PC-9 (cell line): ENCODE results near the gene PPIB. TPM values are rescaled to one million over a fixed set of nuclear protein-coding genes. Genes with fewer than 3 reads are reported as not detected.

Source experiments
- BruUV-seq: library from RNA; stranded (reverse); fragments of 400-500 nt; replicated peaks from 2 replicates; lab custom pipeline; 2021; lab: Mats Ljungman, UMichigan
- CTCF ChIA-PET: fragments of 300-600 bp; sonication (Branson Sonifier 250); formaldehyde crosslinking; loops from one replicate; lab custom pipeline; 2022; ENCODE audit warnings: antibody characterized with exemption; lab: Charles Lee
- POLR2A ChIA-PET: fragments of 300-600 bp; sonication (Branson Sonifier 250); formaldehyde crosslinking; loops from one replicate; lab custom pipeline; 2022; ENCODE audit warnings: antibody characterized with exemption; ENCODE audit not compliant: unreplicated experiment; lab: Charles Lee
- DNase-seq, 2 experiments: peaks; one replicate each; pipeline versions ENCODE4 v3.0.0 to v3.0.0-alpha.2; 2015 to 2022; ENCODE audit warnings: mixed read lengths in 1 of 2
- H2AFZ ChIP-seq: fragments of 200-600 bp; sonication (generic); 2 replicates; pipeline ENCODE4 v1.8.1; 2017; ENCODE audit warnings: antibody characterized with exemption
- H3F3A ChIP-seq: fragments of 200-600 bp; sonication (generic); 2 replicates; pipeline ENCODE4 v1.8.1; 2017; ENCODE audit warnings: antibody characterized with exemption, mild to moderate bottlenecking, low read depth; ENCODE audit not compliant: insufficient read depth
- H3K27ac ChIP-seq: fragments of 200-600 bp; sonication (generic); 2 replicates; pipeline ENCODE4 v1.6.1; 2016; ENCODE audit warnings: mixed run types
- H3K27me3 ChIP-seq: fragments of 200-600 bp; sonication (generic); 2 replicates; pipeline ENCODE4 v1.6.1; 2016; ENCODE audit warnings: low read depth, mixed run types; ENCODE audit not compliant: insufficient read depth
- H3K36me3 ChIP-seq: fragments of 200-600 bp; sonication (generic); 2 replicates; pipeline ENCODE4 v1.6.1; 2016; ENCODE audit warnings: low read depth, mixed run types
- H3K4me1 ChIP-seq: fragments of 200-600 bp; sonication (generic); replicated peaks from 2 replicates; pipeline ENCODE4 v1.6.1; 2016; ENCODE audit warnings: mixed run types; ENCODE audit not compliant: insufficient read depth
- H3K4me2 ChIP-seq: fragments of 200-600 bp; sonication (generic); 2 replicates; pipeline ENCODE4 v1.6.1; 2017; ENCODE audit warnings: mixed run types
- H3K4me3 ChIP-seq: fragments of 200-600 bp; sonication (generic); 2 replicates; pipeline ENCODE4 v1.6.1; 2016; ENCODE audit warnings: mixed run types
- H3K79me2 ChIP-seq: fragments of 200-600 bp; sonication (generic); 2 replicates; pipeline ENCODE4 v1.6.1; 2017; ENCODE audit warnings: low read depth, mixed run types
- H3K9me2 ChIP-seq: fragments of 200-600 bp; sonication (generic); 2 replicates; pipeline ENCODE4 v1.8.1; 2017; ENCODE audit warnings: mild to moderate bottlenecking; ENCODE audit not compliant: insufficient read depth
- H3K9me3 ChIP-seq: fragments of 200-600 bp; sonication (generic); 2 replicates; pipeline ENCODE4 v1.8.1; 2016; ENCODE audit warnings: low read depth; ENCODE audit not compliant: insufficient read depth
- H4K20me1 ChIP-seq: fragments of 200-600 bp; sonication (generic); 2 replicates; pipeline ENCODE4 v1.8.1; 2017; ENCODE audit not compliant: insufficient read depth
- EZH2 ChIP-seq: fragments of 200-600 bp; sonication (generic); IDR thresholded peaks from 2 replicates; pipeline ENCODE4 v1.8.0; 2017; ENCODE audit warnings: antibody characterized with exemption, low read depth
- intact Hi-C: fragments of 100-400 bp; cut with micrococcal nuclease; formaldehyde crosslinking; loops from one replicate; pipeline ENCODE4 v1.10.0; 2022; ENCODE audit not compliant: unreplicated experiment
- total RNA-seq: library from RNA; stranded (reverse); gene quantifications from 2 replicates; pipeline ENCODE4 v1.2.3, GENCODE V29; 2021
- TF ChIP-seq, protein P1 (sequence below): fragments of 200-600 bp; sonication (generic); conservative IDR thresholded peaks from 2 replicates; pipeline ENCODE4 v1.6.1; 2017; ENCODE audit warnings: mixed run types, antibody characterized with exemption, mild to moderate bottlenecking, moderate library complexity

PPIB gene
- total RNA-seq, 1 experiment from 2014 or later = 345 TPM

DNA sequence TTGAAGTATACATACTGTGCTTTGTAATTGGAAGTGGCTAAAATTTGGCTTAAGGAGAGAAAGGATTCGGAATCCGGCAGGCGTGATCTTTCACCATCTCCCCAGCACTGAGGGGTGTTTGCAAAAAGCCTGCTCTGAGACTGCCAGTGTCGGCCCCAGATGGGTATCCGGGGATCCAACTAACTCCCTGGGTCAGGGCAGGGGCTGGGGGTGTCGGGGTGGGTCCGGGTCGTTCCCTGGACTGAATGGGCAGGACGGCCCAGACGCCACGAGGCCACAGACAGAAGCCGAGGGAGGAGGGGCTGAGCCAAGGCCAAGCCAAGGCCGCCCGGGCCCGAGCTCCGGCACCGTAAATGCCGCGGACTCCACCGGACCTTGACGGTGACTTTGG lies 349 bp downstream of the PPIB start:
- BruUV-seq = no TSS peak
- intact Hi-C loops = loop anchor here (5.0 kb wide), 1 partner anchor 520 kb away; no protein-coding TSS in a partner anchor

DNA sequence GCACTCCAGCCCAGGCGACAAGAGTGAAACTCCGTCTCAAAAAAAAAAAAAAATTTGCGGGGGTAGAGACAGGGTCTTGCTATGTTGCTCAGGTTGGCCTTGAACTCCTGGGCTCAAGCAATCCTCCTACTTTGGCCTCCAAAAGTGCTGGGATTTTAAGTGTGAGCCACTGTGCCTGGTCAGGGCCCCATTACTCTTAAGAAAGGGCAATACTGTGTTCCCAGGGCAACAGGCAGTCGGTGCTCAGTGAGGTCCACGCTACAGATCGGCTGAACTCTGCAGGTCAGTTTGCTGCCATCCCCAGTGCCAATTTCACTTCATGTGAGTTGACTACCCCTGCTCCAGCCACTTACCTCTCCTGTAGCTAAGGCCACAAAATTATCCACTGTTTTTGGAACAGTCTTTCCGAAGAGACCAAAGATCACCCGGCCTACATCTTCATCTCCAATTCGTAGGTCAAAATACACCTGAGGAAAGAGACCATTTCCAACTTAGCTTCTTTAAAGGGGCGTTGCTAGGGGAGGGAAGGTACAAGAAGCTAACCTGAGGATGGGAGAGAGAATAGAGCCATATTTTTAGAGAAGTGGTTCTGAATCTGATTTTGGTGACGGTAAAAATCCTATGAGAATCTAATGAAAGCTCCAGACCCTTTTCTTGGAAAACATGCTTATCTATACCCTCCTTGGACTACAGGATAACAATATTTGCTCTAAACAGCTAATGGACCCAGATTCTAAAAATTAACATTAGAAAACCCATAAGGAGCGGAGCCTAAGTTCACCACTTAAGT lies 939 bp downstream of the PPIB start:
- Histone ChIP-seq H3K27me3 (no peaks in the 10 kb centered on the region), H3K9me2 (no peaks in the 10 kb centered on the region), H3K79me2 (peaks cover 35% of the 10 kb centered on the region), H3K36me3 (peaks cover 27% of the 10 kb centered on the region), H3K9me3 (no peaks in the 10 kb centered on the region), H4K20me1 (peaks cover 36% of the 10 kb centered on the region), H3K27ac (peak overlapping the region; percentile 51), H3K4me3 (peak overlapping the region; percentile 95), H3K4me1 (no peaks in the 10 kb centered on the region; the same call in none of the 2 replicates), H2AFZ (no peak overlapping the region), H3F3A (peaks cover 33% of the 10 kb centered on the region; the same call in 1 of the 2 replicates), H3K4me2 (peak overlapping the region; percentile 93)
- CTCF ChIA-PET = no interaction called here
- TSS peak; percentile 74 for BruUV-seq
- DNase-seq = no peak
- TF ChIP-seq EZH2 = no peak
- TF ChIP-seq, protein P1, sequence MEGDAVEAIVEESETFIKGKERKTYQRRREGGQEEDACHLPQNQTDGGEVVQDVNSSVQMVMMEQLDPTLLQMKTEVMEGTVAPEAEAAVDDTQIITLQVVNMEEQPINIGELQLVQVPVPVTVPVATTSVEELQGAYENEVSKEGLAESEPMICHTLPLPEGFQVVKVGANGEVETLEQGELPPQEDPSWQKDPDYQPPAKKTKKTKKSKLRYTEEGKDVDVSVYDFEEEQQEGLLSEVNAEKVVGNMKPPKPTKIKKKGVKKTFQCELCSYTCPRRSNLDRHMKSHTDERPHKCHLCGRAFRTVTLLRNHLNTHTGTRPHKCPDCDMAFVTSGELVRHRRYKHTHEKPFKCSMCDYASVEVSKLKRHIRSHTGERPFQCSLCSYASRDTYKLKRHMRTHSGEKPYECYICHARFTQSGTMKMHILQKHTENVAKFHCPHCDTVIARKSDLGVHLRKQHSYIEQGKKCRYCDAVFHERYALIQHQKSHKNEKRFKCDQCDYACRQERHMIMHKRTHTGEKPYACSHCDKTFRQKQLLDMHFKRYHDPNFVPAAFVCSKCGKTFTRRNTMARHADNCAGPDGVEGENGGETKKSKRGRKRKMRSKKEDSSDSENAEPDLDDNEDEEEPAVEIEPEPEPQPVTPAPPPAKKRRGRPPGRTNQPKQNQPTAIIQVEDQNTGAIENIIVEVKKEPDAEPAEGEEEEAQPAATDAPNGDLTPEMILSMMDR = no peak
- POLR2A ChIA-PET = no interaction called here
- intact Hi-C loops = loop anchor here (5.0 kb wide), 1 partner anchor 520 kb away; no protein-coding TSS in a partner anchor

More for the DNA sequence above, 349 bp downstream of the PPIB start:
- H3K9me2 ChIP-seq = no peaks in the 10 kb centered on the region
- ChIA-PET POLR2A (no interaction called here), CTCF (no interaction called here)
- H3K27me3 ChIP-seq = no peaks in the 10 kb centered on the region
- H3K27ac ChIP-seq = peak overlapping the region; percentile 51
- H2AFZ ChIP-seq = peak overlapping the region; percentile 68; the same call in 1 of the 2 replicates
- H3K4me2 ChIP-seq = peak overlapping the region; percentile 93
- DNase-seq = no peak
- TF ChIP-seq, protein P1 = no peak
- TF ChIP-seq EZH2 = no peak
- no peaks in the 10 kb centered on the region; the same call in none of the 2 replicates for H3K4me1 ChIP-seq
- peaks cover 31% of the 10 kb centered on the region; the same call in 1 of the 2 replicates for H3F3A ChIP-seq
- no peaks in the 10 kb centered on the region for H3K9me3 ChIP-seq
- H3K36me3 ChIP-seq = peaks cover 27% of the 10 kb centered on the region
- H4K20me1 ChIP-seq = peaks cover 31% of the 10 kb centered on the region
- peaks cover 35% of the 10 kb centered on the region for H3K79me2 ChIP-seq
- peak overlapping the region; percentile 95 for H3K4me3 ChIP-seq

DNA sequence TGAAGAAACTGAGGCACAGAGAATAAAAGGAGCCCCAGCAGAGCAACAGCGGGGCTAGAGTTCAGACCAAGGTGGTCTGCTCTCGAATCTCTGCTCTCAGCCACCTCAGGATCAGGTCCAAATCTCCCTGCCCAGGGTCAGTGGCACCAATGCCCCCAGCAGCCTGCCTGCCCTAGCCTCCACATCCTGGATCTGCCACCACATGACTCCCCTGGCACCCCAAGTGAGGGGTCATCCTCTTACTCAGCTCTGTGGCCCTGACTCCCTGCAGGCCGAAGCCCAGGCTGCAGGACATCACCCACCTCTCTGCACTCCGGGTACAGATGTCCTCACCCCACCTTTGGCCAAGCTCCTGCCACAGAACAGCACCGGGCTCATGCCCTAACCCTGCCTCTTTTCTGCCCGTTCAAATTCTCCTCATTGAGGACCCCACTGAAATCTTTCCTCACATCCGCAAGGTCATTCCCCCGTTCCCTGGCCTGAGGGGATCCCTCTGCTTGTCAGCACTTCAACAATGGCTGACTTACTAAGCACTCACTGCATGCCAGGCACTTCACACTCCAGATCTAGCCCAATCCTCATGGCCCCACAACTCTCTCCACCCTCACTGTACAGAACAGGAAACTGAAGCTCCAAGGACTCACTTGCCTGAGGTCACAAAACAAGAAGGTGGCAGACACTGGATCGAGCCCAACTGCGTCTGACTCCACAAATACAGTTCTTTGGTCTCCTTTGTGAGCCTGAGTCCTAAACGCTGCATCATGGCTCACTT lies 4.3 kb downstream of the PPIB start:
- DNase-seq = no peak
- intact Hi-C loops = loop anchor here (10.0 kb wide), 1 partner anchor 404 kb away; no protein-coding TSS in a partner anchor
- POLR2A ChIA-PET = no interaction called here
- Histone ChIP-seq H3K9me2 (no peaks in the 10 kb centered on the region), H3K4me2 (no peak overlapping the region), H3K4me1 (no peaks in the 10 kb centered on the region; the same call in none of the 2 replicates), H3K4me3 (no peak overlapping the region), H4K20me1 (peaks cover 44% of the 10 kb centered on the region), H3F3A (peaks cover 60% of the 10 kb centered on the region), H3K27me3 (no peaks in the 10 kb centered on the region), H3K9me3 (no peaks in the 10 kb centered on the region), H3K27ac (no peak overlapping the region), H3K36me3 (peaks cover 27% of the 10 kb centered on the region), H3K79me2 (peaks cover 35% of the 10 kb centered on the region), H2AFZ (no peak overlapping the region)
- TF ChIP-seq, protein P1 = no peak
- TF ChIP-seq EZH2 = no peak
- CTCF ChIA-PET = no interaction called here
- no TSS peak for BruUV-seq
